ENCODE data around the gene RAB3GAP2. TPM values are rescaled to one million over a fixed set of nuclear protein-coding genes. Genes with fewer than 3 reads are reported as not detected.
"Not testable (repeated sequence)": the region's sequence is repeated elsewhere in the genome, so short reads cannot be mapped to it uniquely, and the experiment has no call there.

Gene RAB3GAP2
- total and polyA plus RNA-seq, 2 experiments from 2014 or later = 9.9 to 14.5 TPM

DNA sequence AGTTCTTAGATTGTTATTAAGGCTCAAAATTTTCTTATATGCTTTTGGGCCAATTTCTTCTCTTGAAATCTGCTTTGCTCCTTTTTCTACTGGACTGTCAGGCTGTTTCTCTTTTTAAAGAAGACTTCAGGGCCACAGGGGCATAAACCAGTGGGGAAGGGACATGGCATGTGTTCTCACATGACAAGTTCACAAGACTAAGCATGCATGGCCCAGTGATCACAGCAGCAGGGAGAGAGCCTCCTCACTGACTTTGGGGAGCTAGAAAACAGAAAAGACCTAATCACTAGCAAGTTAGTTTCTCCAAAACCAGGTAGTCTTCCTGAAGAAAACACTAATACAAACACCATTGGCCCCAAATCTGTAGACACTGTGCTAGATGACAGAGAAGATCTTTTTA is 64.8 kb downstream of the RAB3GAP2 start:
- Histone ChIP-seq H3K36me3 (peaks cover 30% of the 10 kb centered on the region), H3K9me3 (ENCODE audit: low read depth) (no peaks in the 10 kb centered on the region), H3K4me3 (no peak overlapping the region), H3K27me3 (no peaks in the 10 kb centered on the region), H3K27ac (peak overlapping the region; percentile 21), H3K4me1 (ENCODE audit: low read depth) (no peaks in the 10 kb centered on the region)
- no peak for TF ChIP-seq CTCF (IDR thresholded peaks at IDR 0.05; ENCODE audit: low read depth, low read length)
- no peak for DNase-seq (ENCODE audit: low read depth in 1 of 2, low spot score in 1 of 2)

DNA sequence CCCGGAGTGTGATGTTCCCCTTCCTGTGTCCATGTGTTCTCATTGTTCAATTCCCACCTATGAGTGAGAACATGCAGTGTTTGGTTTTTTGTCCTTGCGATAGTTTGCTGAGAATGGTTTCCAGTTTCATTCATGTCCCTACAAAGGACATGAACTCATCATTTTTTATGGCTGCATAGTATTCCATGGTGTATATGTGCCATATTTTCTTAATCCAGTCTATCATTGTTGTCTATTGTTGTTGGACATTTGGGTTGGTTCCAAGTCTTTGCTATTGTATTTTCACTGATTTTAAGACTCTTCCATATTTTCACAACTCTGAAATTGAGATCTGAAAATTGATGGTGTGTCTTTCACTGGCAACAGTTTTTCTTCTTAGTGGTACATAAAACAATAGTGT is 67.5 kb downstream of the RAB3GAP2 start:
- not testable (repeated sequence) for H3K9me3 ChIP-seq (ENCODE audit: low read depth); H3K27me3 ChIP-seq; H3K27ac ChIP-seq; H3K4me1 ChIP-seq (ENCODE audit: low read depth); DNase-seq (ENCODE audit: low read depth in 1 of 2, low spot score in 1 of 2); H3K4me3 ChIP-seq
- peaks cover 44% of the 10 kb centered on the region for H3K36me3 ChIP-seq

DNA sequence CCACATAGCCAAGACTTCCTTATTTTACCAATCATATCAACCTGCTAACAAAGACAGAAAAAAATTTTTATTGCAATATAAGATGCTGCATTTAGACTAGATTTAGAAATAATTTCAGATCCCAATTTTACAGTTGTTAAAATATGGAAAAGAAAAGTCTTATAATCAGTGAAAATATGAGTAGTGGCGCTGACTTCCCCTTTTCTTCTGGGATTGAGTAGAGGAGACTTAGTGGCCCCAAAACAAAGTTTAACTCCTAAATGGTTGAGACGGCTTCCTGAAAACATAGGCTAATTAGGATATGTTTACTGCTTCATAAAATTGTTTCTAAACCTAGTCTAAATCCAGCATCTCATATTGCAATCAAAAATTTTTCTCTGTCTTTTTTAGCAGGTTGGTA is 68.4 kb downstream of the RAB3GAP2 start:
- no peak overlapping the region for H3K4me3 ChIP-seq
- H3K27ac ChIP-seq = no peak overlapping the region
- H3K27me3 ChIP-seq = no peaks in the 10 kb centered on the region
- DNase-seq (ENCODE audit: low read depth in 1 of 2, low spot score in 1 of 2) = no peak
- no peaks in the 10 kb centered on the region for H3K9me3 ChIP-seq (ENCODE audit: low read depth)
- no peak for TF ChIP-seq CTCF (IDR thresholded peaks at IDR 0.05; ENCODE audit: low read depth, low read length)
- H3K36me3 ChIP-seq = peaks cover 38% of the 10 kb centered on the region
- H3K4me1 ChIP-seq (ENCODE audit: low read depth) = no peaks in the 10 kb centered on the region

DNA sequence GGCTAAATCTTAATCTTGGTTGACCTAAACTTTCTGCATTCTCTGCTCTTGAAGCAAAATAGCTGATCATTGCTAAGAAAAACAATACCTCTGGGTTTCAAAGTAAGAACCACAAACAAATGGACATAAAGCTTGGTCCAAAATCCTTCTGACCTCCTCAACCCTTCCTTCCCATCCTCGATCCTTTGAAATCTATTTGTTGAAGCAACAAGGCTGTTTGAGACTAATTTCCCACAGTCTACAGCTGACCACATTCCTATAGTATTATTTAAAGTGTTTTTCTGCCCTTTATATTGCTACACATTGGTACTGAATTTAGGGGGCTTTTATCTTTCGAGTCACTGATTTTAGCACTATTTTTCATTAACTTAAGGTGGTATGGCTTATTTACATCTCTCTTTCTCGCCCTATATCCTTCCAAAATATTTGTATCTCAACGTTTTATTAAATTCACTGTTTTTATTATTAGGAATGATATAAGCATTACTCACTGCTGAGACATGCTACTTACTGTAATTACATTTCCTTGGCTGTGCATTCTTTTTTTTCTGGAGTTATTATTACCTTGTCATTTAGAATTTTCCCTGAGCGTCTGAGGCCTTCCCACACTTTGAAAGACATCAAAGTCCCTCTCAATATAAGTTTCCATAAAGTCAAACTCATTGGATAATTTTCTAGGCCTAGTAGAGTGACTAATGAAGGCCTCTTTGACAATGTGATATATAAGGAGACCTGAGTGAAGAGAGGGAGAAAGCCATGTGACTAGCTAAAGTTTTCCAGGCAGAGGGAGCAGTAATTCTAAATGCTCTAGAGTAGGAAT is 73.9 kb downstream of the RAB3GAP2 start:
- no peak for DNase-seq (ENCODE audit: low read depth in 1 of 2, low spot score in 1 of 2)
- Histone ChIP-seq H3K36me3 (peaks cover 29% of the 10 kb centered on the region), H3K9me3 (ENCODE audit: low read depth) (no peaks in the 10 kb centered on the region), H3K4me1 (ENCODE audit: low read depth) (no peaks in the 10 kb centered on the region), H3K27ac (no peak overlapping the region), H3K4me3 (no peak overlapping the region), H3K27me3 (no peaks in the 10 kb centered on the region)
- no peak for TF ChIP-seq CTCF (IDR thresholded peaks at IDR 0.05; ENCODE audit: low read depth, low read length)

DNA sequence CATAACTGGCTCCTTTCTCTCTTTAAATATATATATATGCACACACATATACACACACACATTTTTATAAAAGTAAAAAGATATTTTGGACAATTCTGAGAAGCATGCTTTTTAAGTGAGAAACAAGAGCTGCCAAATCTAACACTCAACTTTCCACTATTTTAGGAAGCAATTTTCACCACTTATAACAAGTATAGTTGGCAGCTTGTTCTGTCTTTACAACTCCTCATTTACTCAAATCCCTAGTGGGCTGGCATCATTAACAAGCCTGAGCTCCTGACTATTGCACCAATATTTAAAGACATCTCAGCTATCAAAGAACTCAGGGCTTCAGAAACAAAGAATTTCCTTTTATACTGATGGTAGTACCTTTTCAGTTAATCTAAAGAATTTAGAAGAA is 76.6 kb downstream of the RAB3GAP2 start:
- DNase-seq (ENCODE audit: low read depth in 1 of 2, low spot score in 1 of 2) = no peak
- Histone ChIP-seq H3K4me1 (ENCODE audit: low read depth) (no peaks in the 10 kb centered on the region), H3K27me3 (no peaks in the 10 kb centered on the region), H3K4me3 (no peak overlapping the region), H3K9me3 (ENCODE audit: low read depth) (no peaks in the 10 kb centered on the region), H3K27ac (no peak overlapping the region), H3K36me3 (peaks cover 30% of the 10 kb centered on the region)
- TF ChIP-seq CTCF (IDR thresholded peaks at IDR 0.05; ENCODE audit: low read depth, low read length) = no peak

GRCh38 chr1:220189750-220190347 is 82.4 kb downstream of the RAB3GAP2 start:
- Histone ChIP-seq H3K4me3 (no peak overlapping the region), H3K27me3 (no peaks in the 10 kb centered on the region), H3K9me3 (ENCODE audit: low read depth) (no peaks in the 10 kb centered on the region), H3K27ac (no peak overlapping the region), H3K4me1 (ENCODE audit: low read depth) (no peaks in the 10 kb centered on the region), H3K36me3 (peaks cover 51% of the 10 kb centered on the region)
- TF ChIP-seq CTCF (IDR thresholded peaks at IDR 0.05; ENCODE audit: low read depth, low read length) = peak; percentile 49
- DNase-seq (ENCODE audit: low read depth in 1 of 2, low spot score in 1 of 2) = peak; percentile 18 to 47
